ENCODE data around the gene PGM3. TPM values are rescaled to one million over a fixed set of nuclear protein-coding genes. Genes with fewer than 3 reads are reported as not detected.

PGM3 gene
- total and polyA plus RNA-seq, 3 donors from 2014 or later: 27.9 to 69.1 (median 36.3) TPM

DNA sequence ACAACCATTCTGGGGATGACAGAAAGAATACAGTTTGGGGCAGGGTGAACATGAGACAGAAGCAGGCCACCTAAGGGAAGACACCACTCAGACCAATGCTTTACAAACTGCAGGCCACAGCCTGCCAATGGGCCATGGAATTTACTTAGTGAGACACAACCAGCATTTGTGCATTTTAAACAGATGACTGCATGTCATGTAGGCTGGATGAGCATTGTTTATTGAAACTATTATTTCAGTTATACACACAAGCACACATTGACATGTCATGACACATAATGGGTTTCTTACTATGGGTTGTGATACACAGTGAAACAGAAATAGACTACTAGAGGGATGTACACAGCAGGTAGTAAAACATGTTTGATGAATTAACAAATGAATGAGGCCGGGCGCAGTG, 8.0 kb downstream of the PGM3 start:
- Histone ChIP-seq H3K9me3 (no peaks in the 10 kb centered on the region), H3K27me3 (no peaks in the 10 kb centered on the region), H3K4me3 (no peak overlapping the region), H3K36me3 (ENCODE audit: low read depth, missing control alignments) (no peaks in the 10 kb centered on the region), H3K27ac (no peak overlapping the region), H3K4me1 (no peaks in the 10 kb centered on the region)
- 87 to 95% methylated on average over 2 of the region's 2 CpGs for WGBS, 2 donors
- intact Hi-C loops (cut with DNase I; ENCODE audit: low total_unique reads): no loop called here
- no peak for TF ChIP-seq POLR2A (IDR thresholded peaks at IDR 0.05)
- TF ChIP-seq, protein P1, sequence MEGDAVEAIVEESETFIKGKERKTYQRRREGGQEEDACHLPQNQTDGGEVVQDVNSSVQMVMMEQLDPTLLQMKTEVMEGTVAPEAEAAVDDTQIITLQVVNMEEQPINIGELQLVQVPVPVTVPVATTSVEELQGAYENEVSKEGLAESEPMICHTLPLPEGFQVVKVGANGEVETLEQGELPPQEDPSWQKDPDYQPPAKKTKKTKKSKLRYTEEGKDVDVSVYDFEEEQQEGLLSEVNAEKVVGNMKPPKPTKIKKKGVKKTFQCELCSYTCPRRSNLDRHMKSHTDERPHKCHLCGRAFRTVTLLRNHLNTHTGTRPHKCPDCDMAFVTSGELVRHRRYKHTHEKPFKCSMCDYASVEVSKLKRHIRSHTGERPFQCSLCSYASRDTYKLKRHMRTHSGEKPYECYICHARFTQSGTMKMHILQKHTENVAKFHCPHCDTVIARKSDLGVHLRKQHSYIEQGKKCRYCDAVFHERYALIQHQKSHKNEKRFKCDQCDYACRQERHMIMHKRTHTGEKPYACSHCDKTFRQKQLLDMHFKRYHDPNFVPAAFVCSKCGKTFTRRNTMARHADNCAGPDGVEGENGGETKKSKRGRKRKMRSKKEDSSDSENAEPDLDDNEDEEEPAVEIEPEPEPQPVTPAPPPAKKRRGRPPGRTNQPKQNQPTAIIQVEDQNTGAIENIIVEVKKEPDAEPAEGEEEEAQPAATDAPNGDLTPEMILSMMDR (IDR thresholded peaks at IDR 0.05): no peak
- no peak for DNase-seq

- no peaks in the 10 kb centered on the region for H3K4me1 ChIP-seq
- no peak for DNase-seq
- peak overlapping the region in 1 of 2 donors; percentile 31 for H3K27ac ChIP-seq
- H3K27me3 ChIP-seq: no peaks in the 10 kb centered on the region
- intact Hi-C loops (cut with DNase I; ENCODE audit: low total_unique reads): no loop called here
- WGBS, 2 donors: 54 to 67% methylated on average over 8 to 9 of the region's 9 CpGs
- TF ChIP-seq POLR2A (IDR thresholded peaks at IDR 0.05): no peak
- TF ChIP-seq, protein P1 (IDR thresholded peaks at IDR 0.05): no peak
- no peaks in the 10 kb centered on the region for H3K36me3 ChIP-seq (ENCODE audit: low read depth, missing control alignments)
- H3K4me3 ChIP-seq: no peak overlapping the region
- H3K9me3 ChIP-seq: no peaks in the 10 kb centered on the region
These were observed 9.8 kb downstream of the PGM3 start for GRCh38 chr6:83183082-83183828.

DNA sequence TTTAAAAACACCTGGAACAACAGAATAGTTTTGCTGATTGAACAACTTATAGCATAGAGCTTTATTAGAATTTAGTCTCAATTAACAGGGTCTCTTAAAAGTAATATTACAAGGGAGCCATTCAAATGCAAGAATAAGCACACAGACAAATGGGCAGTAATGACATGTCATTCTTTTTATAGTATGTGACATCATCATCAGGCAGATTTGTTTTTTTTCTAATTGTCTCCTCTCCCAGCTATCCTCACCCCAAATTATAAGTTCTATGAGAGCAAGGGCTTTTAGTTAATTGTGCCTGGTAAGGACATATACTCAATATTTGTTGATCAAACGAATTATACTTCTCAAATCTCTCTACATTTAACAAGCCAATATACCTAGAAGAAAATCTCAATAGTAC, 11.0 kb downstream of the PGM3 start:
- no peak for DNase-seq
- 91 to 93% methylated on average over 1 of the region's 1 CpG for WGBS, 2 donors
- no peak for TF ChIP-seq POLR2A (IDR thresholded peaks at IDR 0.05)
- TF ChIP-seq, protein P1 (IDR thresholded peaks at IDR 0.05): no peak
- Histone ChIP-seq H3K27me3 (no peaks in the 10 kb centered on the region), H3K4me3 (no peak overlapping the region), H3K9me3 (no peaks in the 10 kb centered on the region), H3K36me3 (ENCODE audit: low read depth, missing control alignments) (no peaks in the 10 kb centered on the region), H3K4me1 (no peaks in the 10 kb centered on the region), H3K27ac (no peak overlapping the region)
- intact Hi-C loops (cut with DNase I; ENCODE audit: low total_unique reads): no loop called here

DNA sequence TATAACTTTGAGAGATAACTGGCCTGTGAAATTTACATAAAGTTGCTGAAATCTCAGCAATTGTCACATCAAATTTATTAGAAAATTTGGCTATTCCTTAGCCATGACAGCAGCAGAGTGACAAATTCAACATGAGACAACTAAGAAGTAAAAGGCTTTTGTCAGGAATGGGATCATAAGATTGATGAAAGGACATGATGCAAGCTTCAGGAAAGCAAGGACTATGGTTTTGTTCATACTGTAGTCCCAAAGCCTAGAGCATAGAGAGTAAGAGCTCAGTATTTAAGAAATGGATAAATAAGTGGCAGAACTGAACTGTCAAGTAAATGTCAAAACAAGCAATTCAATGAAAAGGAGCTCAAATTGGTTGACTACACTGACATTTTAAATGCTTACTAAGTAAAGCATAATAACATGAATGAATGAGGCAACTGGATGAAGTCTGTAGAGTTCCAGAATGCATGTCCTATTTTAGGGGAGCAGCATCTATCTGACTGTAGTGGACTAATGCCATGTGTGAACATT, 12.6 kb downstream of the PGM3 start:
- no peaks in the 10 kb centered on the region for H3K36me3 ChIP-seq (ENCODE audit: low read depth, missing control alignments)
- no peak for TF ChIP-seq POLR2A (IDR thresholded peaks at IDR 0.05)
- TF ChIP-seq, protein P1 (IDR thresholded peaks at IDR 0.05): no peak
- H3K27ac ChIP-seq: no peak overlapping the region
- no peak overlapping the region for H3K4me3 ChIP-seq
- no peaks in the 10 kb centered on the region for H3K27me3 ChIP-seq
- H3K9me3 ChIP-seq: no peaks in the 10 kb centered on the region
- DNase-seq: no peak
- intact Hi-C loops (cut with DNase I; ENCODE audit: low total_unique reads): no loop called here
- no peaks in the 10 kb centered on the region for H3K4me1 ChIP-seq

DNA sequence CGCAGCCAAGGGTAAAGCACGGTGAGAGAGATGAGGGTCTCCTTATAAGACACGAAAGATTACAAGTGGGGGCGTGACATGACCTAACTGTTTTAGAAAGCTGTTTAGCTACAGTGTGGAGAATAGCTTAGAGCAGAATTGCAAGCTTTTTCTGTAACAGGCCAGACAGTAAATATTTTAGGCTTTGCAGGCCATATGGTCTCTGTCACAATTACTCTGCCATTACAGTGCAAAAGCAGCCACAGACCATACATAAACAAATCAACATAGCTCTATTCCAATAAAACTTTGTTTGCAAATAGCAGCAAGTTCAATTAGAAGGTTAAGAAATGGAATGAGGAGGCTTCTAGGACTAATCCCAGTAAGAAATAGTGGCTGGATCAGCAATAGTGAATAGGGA, 16.8 kb downstream of the PGM3 start:
- no peak for TF ChIP-seq POLR2A (IDR thresholded peaks at IDR 0.05)
- TF ChIP-seq, protein P1 (IDR thresholded peaks at IDR 0.05): no peak

More for the DNA sequence above, 16.8 kb downstream of the PGM3 start:
- 85 to 86% methylated on average over 4 of the region's 4 CpGs for WGBS, 2 donors
- no peak for DNase-seq
- Histone ChIP-seq H3K9me3 (no peaks in the 10 kb centered on the region), H3K4me1 (no peaks in the 10 kb centered on the region), H3K27ac (no peak overlapping the region), H3K36me3 (ENCODE audit: low read depth, missing control alignments) (no peaks in the 10 kb centered on the region), H3K27me3 (no peaks in the 10 kb centered on the region), H3K4me3 (no peak overlapping the region)
- intact Hi-C loops (cut with DNase I; ENCODE audit: low total_unique reads): no loop called here

All from testis (tissue), 3 donors.